HUDEP-2 (cell line): Measurements from ENCODE around the gene PTCD2.

ENCODE experiments used
- DNase-seq, 76 experiments: peaks; one replicate each; lab custom pipeline; 2025; ENCODE audit not compliant: unreplicated experiment in 76 of 76; lab: John Stamatoyannopoulos, UW

Gene PTCD2

DNA sequence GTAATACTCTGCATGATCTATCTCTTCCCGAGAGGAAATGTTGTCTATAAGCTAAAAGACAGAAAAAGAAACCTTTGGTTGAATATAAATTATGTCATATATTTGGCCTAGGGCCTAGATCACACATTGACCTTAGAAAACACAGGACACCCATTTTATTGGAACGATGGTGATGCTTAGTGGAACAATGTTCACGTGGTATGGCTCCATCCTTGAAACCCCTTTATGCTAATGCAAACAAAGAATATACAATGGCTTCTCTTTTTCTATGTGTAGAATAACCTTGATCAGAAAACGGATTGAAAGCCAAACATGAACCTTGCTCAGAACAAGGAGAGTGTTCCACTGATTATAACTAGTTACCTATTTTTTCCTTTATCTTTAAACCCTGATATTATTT is 24.6 kb upstream of the PTCD2 start:
- DNase-seq = no peak

DNA sequence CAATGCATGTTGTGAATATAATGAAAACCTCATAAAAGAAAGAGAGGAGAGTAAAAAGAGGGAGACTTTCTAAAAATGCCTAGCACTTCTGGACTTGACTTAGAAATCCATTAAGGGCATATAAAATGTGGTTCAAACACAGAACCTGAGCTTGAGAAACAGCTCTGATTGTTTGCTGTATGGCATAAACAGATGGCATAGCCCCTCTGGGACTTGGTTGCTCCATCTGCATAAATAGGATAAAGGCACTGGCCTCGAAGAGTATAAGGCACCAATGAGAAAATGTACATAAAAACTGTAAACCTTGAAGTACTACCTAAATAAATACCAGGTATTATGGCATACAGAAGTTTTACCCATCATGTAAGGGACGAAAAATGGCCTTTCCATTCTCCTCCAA is 23.9 kb upstream of the PTCD2 start:
- DNase-seq = no peak

DNA sequence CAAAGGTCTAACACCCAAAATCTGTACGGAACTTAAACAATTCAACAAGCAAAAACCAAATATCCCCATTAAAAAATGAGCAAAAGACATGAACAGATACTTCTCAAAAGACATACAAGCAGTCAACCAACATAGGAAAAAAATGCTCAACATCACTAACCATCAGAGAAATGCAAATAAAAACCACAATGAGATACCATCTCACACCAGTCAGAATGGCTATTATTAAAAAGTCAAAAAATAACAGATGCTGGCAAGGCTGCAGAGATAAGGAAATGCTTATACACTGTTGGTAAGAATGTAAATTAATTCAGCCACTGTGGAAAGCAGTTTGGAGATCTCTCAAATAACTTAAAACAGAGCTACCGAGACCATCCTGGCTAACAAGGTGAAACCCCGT is 22.0 kb upstream of the PTCD2 start:
- peak in 3 of 76 experiments; percentile 16 to 43 (median 31) for DNase-seq

DNA sequence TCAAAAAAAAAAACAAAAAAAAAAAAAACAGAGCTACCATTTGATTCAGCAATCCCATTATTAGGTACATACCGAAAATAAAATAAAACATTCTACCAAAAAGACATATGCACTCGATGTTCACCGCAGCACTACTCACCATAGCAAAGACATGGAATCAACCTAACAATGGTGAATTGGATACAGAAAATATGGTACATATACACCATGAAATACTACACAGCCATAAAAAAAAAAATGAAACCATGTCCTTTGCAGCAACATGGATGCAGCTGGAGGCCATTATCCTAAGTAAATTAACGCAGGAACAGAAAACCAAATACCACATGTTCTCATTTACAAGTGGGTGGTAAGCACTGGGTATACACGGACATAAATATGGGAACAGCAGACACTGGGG is 21.5 kb upstream of the PTCD2 start:
- DNase-seq = no peak

DNA sequence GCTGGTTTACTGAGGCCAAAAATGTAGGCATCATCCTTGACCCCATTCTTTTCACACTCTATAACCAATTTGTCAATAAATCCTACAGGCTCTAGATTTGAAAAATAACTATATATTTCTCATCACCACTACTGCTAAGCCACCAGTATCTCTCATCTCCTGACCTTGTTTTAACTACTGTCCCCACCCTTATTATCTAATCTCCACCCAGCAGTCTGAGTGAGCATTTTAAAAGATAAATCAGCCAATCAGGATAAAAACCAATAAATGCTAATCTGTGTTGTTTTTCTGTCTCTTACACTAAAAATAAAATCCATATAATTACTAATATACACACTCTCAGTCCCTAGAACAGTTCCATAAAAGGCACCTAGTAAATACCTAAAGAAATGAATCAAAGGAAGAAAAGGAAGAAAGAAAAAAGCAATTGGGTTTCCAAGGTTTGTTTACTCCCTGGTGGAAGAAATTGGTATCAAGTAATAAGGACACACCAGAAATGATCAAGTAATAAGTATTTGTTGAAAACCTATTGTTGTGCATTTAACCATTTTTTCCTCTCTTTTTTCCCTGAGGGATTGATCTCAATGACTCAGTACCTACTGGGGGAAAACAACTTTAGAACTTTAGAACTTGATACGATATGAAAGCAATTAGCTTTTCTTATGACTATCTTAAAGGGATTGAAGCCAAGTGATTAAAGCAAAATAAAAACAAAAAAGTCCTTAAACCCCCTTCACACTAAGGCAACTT is 19.4 kb upstream of the PTCD2 start:
- DNase-seq = peak in 8 of 76 experiments; percentile 2 to 33 (median 13)

DNA sequence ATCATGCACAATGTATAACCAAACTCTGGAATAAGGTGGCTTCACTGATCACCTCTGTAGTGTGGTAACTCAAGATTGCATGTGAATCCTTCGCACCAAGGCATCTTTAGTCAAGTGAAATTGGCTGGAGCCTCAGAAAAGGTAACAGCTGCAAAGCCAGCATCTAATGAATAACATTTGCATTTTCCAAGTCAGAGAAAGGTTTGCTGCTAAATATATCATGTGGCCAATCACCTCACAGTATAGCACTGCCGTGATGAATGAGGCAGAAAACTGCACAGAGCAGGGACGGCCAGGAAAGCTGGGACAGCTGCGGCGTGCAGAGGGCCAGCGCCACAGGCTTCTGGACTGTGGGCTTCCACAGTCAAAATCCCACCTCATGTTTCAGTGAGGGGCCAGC is 18.6 kb upstream of the PTCD2 start:
- DNase-seq = no peak

DNA sequence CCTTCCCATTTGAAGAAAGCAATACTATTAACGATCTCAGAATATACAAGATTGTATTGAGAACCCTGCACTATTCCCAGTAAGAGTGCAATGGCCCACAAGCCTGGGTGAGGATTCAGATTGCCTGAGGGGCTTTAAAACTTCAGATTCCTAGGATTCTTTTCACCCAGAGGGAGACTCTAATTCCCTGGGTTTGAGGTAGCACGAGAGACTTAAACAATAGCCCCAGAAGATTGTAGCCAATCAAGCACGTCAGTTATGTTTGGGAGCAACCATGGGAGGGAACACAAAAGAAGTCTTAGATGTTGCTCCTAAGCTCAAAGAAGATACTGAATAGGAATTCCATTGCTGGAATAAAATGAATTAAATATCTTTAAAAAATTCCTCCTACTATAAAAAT is 18.0 kb upstream of the PTCD2 start:
- DNase-seq = no peak

DNA sequence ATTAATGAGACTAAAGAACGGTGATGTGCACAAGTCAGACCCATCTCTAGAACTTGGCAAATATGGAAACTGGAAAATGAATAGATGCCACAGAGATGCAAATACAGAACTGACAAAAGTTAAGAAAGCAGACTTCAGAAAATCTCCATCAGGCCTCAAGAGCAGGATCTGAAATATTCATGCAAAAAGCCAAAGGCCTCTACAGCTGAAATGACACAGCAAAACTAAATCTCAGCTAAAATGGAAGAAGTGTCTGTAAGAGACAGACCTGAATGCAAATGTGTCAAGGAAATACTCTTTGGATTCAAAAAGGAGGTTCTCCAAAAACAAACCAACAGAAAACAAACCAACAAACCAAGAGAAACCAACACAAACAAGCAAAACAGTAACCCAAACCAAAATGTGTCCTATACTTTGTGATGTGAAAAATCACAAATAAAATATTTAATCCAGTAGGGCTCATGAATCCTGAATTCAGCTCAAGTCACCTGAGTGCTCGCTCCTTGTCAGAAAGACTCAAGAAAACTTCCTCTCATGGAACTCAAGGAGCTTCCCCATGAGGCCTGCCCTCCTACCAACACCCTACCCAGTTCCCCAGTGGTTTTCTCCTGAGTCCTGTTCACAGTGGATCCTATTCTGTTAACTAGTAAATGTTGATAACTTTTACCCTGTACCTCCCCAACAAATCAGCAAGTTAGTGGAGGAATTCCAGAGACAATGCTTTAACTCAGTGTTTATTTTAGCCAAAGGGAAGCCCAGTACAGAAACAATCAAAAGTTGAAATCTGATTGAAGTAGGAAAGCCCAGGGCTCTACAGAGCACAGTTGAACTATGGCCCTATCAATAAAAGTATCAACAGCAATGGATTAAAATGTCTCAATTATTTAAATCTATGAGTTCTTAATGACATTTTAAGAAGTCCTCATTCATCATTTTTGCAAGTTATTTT is 14.7 kb upstream of the PTCD2 start:
- DNase-seq = no peak

DNA sequence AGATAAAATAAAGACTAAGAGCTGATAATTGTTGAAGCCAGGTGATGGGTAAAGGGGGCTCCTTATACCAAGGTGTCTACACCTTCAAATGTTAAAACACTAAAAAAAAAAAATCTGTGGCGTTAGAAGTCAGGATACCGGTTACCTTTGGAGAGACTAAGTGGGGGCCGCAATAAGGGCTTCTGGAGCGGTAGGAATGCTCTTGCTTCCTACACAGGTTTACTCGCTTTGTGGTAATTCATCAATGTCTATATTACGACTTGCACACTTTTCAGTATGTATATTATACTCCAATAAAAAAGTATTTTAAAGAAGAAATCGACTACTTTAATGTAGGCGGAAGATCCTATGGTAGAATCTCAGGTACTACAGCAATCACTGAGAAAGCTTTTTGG is 12.6 kb upstream of the PTCD2 start:
- DNase-seq = no peak

DNA sequence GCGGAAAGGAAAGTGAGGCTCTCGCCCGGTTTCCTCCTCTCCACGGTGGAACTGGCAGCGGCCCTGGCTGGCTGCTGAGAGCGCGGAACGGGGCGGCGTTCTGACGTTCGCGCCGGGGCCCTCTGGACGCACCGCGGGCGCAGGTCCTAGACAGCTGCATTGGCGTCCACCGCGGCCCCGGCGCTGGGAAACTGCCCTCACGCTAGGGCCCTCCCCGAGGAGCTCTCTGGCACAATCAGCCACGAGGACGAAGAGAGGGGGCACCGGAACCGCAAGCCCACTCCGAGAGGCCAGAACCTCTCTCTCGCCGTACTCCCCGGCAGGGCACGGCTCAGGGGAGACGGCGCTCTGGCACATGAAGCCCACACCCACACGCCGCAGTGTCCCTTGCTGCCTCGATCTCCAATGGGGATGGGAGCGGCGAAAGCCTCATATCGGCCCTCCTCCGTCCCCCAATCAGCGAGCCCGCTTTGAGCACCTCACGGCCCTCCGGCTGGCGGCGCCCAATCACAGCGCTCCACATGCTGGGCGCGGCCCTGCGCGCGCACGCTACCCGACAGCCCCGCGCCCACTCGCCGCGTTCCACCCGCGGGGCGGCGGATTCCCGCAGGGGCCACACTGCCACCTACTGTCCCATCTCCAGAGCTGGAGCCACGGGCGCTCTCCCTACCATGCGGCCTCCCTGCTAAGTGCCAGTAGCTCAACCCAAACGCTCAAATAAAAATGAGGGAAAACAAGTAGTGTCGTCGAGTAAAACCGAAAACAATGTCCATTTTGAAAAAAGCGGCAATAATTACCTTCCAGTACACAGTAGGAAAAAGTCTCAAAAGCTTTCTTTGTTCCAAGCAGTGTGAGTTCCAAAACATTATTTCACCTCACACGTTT is 12.0 kb upstream of the PTCD2 start:
- DNase-seq = peak in 75 of 76 experiments; percentile 48 to 97 (median 94)

DNA sequence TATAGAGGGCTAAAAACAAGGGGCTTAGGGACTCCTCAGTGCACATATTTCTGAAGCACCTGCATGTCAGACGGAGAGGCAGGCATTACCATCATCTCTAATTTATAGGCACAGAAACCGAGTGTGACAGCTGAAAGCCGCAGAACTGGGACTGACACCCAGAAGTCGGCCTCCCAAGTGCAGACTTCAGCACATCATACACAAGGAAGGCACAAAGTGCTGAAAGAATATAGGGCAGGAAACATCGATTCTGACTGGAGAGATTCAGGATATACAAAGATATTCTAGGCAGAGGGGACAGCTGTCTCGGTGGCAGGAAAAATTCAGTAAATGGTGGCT is 11.4 kb upstream of the PTCD2 start:
- peak in 3 of 76 experiments; percentile 2 to 27 (median 16) for DNase-seq

DNA sequence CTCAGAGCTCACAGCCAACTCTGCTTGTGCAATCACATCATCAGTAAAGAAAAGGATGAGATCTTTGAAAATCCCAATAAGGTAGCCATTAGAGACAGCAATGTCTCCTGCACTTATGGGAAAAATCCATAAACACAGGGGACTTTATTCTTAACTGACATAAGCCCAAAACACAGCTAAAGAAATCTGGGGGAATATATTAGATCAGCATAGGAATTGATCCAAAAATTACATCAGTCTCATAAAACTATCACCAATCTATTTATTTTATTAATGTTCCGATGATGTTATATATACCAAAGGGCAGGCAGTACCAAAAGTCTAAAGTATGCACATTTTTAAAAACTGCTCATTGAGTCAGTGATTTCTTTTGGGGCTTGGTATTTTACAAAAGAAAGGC is 7.0 kb upstream of the PTCD2 start:
- DNase-seq = no peak

DNA sequence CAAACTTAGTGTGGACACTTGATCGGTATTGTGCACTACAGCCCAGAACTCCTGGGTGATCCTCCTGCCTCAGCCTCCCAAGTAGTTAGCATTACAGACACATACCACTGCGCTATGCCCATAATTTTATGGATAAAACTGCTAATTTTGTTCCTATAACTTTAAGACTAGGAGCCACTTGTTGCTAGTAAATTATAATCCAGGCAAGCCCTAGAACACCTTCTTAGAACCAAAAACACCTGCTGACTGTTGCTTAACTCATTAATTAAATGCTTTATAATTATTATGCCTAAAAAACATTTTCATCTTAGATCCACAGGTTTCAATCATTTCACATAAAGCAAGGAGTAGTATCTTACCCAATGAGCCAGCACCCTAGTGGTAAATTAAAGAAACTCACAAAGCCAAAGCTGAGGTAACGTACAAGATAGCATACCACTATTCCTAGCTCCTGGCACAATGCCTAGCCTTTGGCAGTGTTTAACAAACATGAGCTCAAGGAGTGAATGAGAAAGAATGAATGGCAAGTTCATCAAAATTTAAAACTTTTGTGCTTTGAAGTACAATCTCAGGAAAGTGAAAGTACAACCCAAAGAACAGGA is 5.5 kb upstream of the PTCD2 start:
- DNase-seq = peak in 71 of 76 experiments; percentile 3 to 81 (median 55)

DNA sequence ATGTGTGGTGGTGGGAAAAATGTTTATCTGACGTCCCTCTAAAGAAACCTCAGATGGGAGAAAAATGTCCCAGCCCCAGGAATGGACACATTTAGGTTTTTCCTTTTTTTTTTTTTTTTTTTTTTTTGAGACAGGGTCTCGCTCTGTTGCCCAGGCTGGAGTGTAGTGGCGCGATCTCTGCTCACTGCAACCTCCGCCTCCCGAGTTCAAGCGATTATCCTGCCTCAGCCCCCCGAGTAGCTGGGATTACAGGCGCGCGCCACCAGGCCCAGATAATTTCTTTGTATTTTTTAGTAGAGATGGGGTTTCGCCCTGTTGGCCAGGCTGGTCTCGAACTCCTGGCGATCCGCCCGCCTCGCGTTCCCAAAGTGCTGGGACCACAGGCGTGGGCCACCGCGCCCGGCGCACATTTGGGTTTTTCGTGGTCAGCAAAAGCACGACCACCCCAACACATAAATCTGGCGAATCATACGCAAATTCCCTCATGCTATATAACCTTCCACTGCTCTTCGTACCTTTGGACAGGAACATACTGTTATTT is 668 bp upstream of the PTCD2 start:
- DNase-seq = peak in 32 of 76 experiments; percentile 2 to 68 (median 30)

DNA sequence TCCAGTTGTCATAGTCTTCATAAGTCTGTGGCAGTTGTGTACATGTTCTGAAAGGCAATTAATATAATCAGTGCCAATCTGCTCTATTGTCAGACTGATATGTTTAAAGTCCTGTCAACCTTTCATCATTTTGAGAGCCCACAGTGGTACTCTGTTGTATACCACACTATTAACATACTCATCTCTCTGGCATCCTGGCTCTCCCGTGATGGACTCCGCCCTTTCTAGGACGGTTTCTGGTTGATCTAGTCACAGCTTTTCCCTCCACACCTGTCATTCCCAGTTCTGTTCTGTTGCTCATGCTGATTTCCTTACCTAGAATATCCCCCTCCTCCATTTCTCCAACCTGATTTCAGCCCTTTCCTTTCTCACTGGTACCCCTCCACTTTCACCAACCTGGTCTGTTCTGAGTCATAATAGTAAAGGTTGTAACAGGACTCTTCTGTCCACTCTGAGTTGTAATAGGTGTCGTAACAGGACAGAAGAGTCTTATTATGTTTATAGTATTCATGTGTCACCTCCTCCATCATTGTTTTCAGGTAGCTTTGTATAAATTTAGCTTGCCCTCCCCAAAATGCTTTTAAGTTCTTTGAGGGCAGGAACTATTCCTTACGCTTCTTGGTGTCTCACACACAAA is 4.1 kb downstream of the PTCD2 start:
- DNase-seq = no peak

DNA sequence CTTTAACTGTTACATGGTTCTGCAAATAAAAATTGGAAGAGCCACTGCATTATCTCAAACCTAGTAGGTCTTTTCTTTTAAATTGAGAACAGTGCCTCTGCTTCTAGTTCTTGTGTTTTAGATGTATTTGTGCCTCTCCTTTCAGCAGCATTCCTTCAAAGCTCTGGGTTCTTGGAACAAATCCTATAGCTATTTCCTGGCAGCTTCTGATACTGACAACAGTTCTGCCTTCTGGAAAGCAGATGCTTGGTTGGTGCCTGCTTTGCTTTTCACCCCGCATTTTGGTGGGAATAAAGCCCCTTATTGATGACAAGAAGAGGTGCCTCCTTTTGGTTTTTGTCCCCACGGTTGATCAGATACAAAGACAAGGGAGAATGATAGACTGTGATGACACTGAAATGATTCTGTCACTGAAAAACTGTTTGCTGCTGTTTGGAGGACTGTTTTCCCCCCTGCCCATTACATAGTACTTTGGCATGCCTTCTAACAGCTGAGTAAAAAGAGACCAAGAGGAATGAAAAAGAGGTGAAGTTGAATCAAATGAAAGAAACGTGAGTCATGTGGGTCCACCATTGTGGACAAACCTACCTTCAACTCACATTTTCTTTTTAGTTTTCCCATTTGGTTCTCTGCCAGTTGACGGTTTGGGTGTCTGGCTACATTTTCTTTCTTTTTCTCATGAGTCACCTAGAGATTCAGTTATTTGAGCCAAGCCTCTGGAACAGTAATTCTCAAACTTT is 5.6 kb downstream of the PTCD2 start:
- DNase-seq = no peak

DNA sequence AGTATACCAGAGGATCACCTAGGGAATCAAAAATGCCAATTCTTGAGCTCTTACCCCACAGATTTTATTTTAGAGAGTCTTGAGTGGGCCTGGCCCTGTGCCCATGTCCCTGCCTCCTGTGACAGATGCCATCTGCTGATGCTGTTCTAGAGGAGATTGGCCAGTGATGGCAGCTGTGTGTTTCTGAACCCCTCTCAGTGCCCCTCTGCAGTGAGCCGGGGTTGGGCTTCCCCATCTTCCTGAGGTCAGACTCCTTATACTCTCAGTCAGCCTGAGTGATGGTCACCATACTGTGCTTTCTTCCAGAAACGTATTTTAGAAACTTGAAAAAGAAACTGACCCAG is 6.1 kb downstream of the PTCD2 start:
- no peak for DNase-seq

DNA sequence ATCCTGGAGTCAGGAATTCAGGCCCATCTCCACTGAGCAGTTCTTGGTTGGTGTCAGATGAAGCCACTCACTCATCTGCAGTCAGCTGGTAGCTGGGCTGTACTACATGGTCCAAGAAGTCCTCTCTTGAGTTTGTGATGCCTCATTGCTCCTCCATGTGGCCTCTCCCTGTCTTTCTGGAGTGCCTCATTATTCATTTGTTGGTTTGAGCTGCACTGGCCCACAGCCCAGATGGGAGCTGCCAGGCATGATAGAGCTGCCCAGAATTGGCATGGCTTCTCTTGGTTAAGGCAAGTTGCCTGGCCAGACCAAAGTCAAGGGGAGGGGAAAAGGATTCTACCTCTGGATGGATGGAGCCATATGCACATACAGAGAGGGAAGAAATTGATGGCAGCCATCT is 8.0 kb downstream of the PTCD2 start:
- DNase-seq = peak in 70 of 76 experiments; percentile 3 to 84 (median 52)

DNA sequence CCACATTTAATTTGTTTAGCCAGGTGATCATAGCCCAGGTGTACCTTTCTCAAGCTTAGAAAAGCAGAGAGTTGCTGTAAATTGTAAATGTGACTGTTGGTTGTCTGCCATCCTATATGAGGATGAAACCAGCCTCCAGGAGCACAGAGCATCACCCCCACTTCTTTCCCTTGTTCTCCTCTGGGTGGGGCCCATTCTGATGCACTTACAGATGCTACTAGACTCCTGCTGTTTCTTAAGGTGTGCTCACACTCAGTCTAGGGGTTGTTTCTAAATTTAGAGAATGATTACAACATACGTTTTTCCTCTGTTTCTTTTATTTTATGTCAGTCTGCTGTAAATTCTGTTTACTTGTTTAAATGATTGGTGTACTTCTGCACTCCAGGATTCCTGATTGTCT is 10.5 kb downstream of the PTCD2 start:
- no peak for DNase-seq
